ENCODE results near the gene PAPPA.

DNA sequence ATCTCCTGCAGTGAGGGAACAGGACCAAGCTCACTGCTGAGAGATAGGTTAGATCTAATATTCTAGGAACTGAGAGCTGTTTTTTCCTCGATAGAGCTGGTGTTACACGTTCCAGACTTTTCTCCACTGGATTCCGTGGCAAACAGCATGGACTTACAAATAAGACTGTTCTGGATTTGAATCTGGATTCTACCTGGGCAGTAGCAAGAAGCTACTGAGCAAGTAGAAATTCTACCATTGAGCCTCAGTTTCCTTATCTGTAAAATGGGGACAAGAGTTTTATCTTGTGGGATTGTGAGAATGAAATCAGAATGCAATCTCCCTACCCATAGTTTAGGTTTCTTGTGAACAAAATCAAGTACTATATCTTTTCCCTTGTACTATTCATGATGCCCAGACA, 294.8 kb downstream of the PAPPA start:
- TF ChIP-seq POLR2A (IDR thresholded peaks at IDR 0.05; ENCODE audit: low read length) (no peak), GATA1 (IDR thresholded peaks at IDR 0.05; ENCODE audit: low read depth, low read length) (no peak)
